PC-9 (cell line): ENCODE measurements around the gene HMGN2.

Source experiments
- EZH2 ChIP-seq: fragments of 200-600 bp; sonication (generic); IDR thresholded peaks from 2 replicates; pipeline ENCODE4 v1.8.0; 2017; ENCODE audit warnings: antibody characterized with exemption, low read depth
- TF ChIP-seq, protein P1 (sequence below): fragments of 200-600 bp; sonication (generic); conservative IDR thresholded peaks from 2 replicates; pipeline ENCODE4 v1.6.1; 2017; ENCODE audit warnings: mixed run types, antibody characterized with exemption, mild to moderate bottlenecking, moderate library complexity

DNA sequence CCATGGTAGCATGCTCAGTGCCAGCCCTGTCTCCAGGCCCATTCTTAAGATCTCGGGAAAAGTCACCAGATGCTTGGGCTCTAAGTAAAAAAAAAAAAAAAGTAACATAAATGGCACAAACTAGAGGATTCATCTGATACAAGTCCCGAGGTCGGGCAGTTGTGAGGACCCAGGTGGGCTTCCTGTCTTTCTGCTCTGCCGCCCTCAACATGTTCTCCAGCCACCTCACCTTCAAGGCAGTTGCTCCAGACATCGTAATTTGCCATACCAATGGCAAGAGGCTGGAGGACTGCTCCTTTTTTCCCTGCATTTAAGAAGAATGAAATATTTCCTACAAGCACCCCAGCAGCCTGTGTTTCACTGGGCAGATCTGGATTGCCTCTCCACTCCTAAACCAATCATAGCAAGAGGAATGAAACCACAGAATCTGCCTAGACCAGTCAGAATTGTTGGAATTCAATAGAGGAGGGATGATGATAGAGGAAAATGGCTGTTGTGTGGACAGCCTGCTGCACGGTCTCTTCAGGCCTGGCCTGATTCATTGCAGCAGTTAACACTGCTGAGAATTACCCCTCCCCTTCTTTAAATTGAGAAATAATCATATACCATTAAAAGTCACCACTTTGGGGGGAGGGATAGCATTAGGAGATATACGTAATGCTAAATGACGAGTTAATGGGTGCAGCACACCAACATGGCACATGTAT, 5.4 kb downstream of the HMGN2 start:
- TF ChIP-seq, protein P1, sequence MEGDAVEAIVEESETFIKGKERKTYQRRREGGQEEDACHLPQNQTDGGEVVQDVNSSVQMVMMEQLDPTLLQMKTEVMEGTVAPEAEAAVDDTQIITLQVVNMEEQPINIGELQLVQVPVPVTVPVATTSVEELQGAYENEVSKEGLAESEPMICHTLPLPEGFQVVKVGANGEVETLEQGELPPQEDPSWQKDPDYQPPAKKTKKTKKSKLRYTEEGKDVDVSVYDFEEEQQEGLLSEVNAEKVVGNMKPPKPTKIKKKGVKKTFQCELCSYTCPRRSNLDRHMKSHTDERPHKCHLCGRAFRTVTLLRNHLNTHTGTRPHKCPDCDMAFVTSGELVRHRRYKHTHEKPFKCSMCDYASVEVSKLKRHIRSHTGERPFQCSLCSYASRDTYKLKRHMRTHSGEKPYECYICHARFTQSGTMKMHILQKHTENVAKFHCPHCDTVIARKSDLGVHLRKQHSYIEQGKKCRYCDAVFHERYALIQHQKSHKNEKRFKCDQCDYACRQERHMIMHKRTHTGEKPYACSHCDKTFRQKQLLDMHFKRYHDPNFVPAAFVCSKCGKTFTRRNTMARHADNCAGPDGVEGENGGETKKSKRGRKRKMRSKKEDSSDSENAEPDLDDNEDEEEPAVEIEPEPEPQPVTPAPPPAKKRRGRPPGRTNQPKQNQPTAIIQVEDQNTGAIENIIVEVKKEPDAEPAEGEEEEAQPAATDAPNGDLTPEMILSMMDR, result no peak
- TF ChIP-seq EZH2, result no peak
